ENCODE measurements around the gene ANXA6.

Gene ANXA6

GRCh38 chr5:151171529-151171928, 13.9 kb upstream of the ANXA6 start:
- H4K20me1 ChIP-seq (ENCODE audit: insufficient read depth, low read length), result no peaks in the 10 kb centered on the region
- no peaks in the 10 kb centered on the region for H3K36me3 ChIP-seq (ENCODE audit: insufficient read depth, low read length)
- DNase-seq, result no peak
- no peaks in the 10 kb centered on the region for H3K79me2 ChIP-seq (ENCODE audit: insufficient read depth, low read length)
- H2AFZ ChIP-seq (ENCODE audit: low read depth, low read length), result no peak overlapping the region
- no peaks in the 10 kb centered on the region for H3K9me3 ChIP-seq (ENCODE audit: insufficient read depth, low read length, severe bottlenecking)
- H3K4me1 ChIP-seq (ENCODE audit: insufficient read depth, low read length), result no peaks in the 10 kb centered on the region
- H3K27ac ChIP-seq (ENCODE audit: low read length), result no peak overlapping the region
- H3K4me3 ChIP-seq (ENCODE audit: low read depth in 1 of 2, low read length in 2 of 2), result no peak overlapping the region
- no peaks in the 10 kb centered on the region for H3K27me3 ChIP-seq (ENCODE audit: insufficient read depth, low read length, poor library complexity)
- TF ChIP-seq CTCF (IDR thresholded peaks at IDR 0.05; ENCODE audit: borderline replicate concordance, extremely low read depth, low read length, poor library complexity, severe bottlenecking) (no peak), EZH2 (IDR thresholded peaks at IDR 0.05; ENCODE audit: borderline replicate concordance, low read depth, low read length, severe bottlenecking) (no peak)
- no peak overlapping the region for H3K9ac ChIP-seq (ENCODE audit: low read depth, low read length)
- ATAC-seq (ENCODE audit: insufficient read depth, low read depth), result no peak
- H3K4me2 ChIP-seq (ENCODE audit: insufficient read depth, low read length), result no peak overlapping the region

GRCh38 chr5:151168602-151169344, 11.2 kb upstream of the ANXA6 start:
- H4K20me1 ChIP-seq (ENCODE audit: insufficient read depth, low read length), result no peaks in the 10 kb centered on the region
- H3K79me2 ChIP-seq (ENCODE audit: insufficient read depth, low read length), result no peaks in the 10 kb centered on the region
- H3K27me3 ChIP-seq (ENCODE audit: insufficient read depth, low read length, poor library complexity), result no peaks in the 10 kb centered on the region
- H2AFZ ChIP-seq (ENCODE audit: low read depth, low read length), result no peak overlapping the region
- no peaks in the 10 kb centered on the region for H3K36me3 ChIP-seq (ENCODE audit: insufficient read depth, low read length)
- no peaks in the 10 kb centered on the region for H3K9me3 ChIP-seq (ENCODE audit: insufficient read depth, low read length, severe bottlenecking)
- no peak overlapping the region for H3K9ac ChIP-seq (ENCODE audit: low read depth, low read length)
- DNase-seq (no peak), ATAC-seq (ENCODE audit: insufficient read depth, low read depth) (no peak)
- H3K4me2 ChIP-seq (ENCODE audit: insufficient read depth, low read length), result no peak overlapping the region
- H3K4me1 ChIP-seq (ENCODE audit: insufficient read depth, low read length), result peaks cover 10% of the 10 kb centered on the region
- 0 out of 2 replicates have a peak overlapping the region, but pooled peaks have one; percentile 15 for H3K27ac ChIP-seq (ENCODE audit: low read length)
- no peak overlapping the region for H3K4me3 ChIP-seq (ENCODE audit: low read depth in 1 of 2, low read length in 2 of 2)
- TF ChIP-seq CTCF (IDR thresholded peaks at IDR 0.05; ENCODE audit: borderline replicate concordance, extremely low read depth, low read length, poor library complexity, severe bottlenecking) (no peak), EZH2 (IDR thresholded peaks at IDR 0.05; ENCODE audit: borderline replicate concordance, low read depth, low read length, severe bottlenecking) (no peak)

GRCh38 chr5:151167022-151167421, 9.4 kb upstream of the ANXA6 start:
- Histone ChIP-seq H2AFZ (ENCODE audit: low read depth, low read length) (no peak overlapping the region), H3K4me2 (ENCODE audit: insufficient read depth, low read length) (no peak overlapping the region), H3K79me2 (ENCODE audit: insufficient read depth, low read length) (no peaks in the 10 kb centered on the region), H3K9me3 (ENCODE audit: insufficient read depth, low read length, severe bottlenecking) (no peaks in the 10 kb centered on the region), H4K20me1 (ENCODE audit: insufficient read depth, low read length) (no peaks in the 10 kb centered on the region), H3K4me3 (ENCODE audit: low read depth in 1 of 2, low read length in 2 of 2) (no peak overlapping the region), H3K9ac (ENCODE audit: low read depth, low read length) (no peak overlapping the region), H3K4me1 (ENCODE audit: insufficient read depth, low read length) (peaks cover 10% of the 10 kb centered on the region), H3K36me3 (ENCODE audit: insufficient read depth, low read length) (no peaks in the 10 kb centered on the region), H3K27me3 (ENCODE audit: insufficient read depth, low read length, poor library complexity) (no peaks in the 10 kb centered on the region), H3K27ac (ENCODE audit: low read length) (no peak overlapping the region)
- no peak for ATAC-seq (ENCODE audit: insufficient read depth, low read depth)
- DNase-seq, result no peak
- TF ChIP-seq EZH2 (IDR thresholded peaks at IDR 0.05; ENCODE audit: borderline replicate concordance, low read depth, low read length, severe bottlenecking) (no peak), CTCF (IDR thresholded peaks at IDR 0.05; ENCODE audit: borderline replicate concordance, extremely low read depth, low read length, poor library complexity, severe bottlenecking) (no peak)
